HG03159 (cell line): ENCODE results near the gene COBLL1.
"Not testable (repeated sequence)": the region's sequence is repeated elsewhere in the genome, so short reads cannot be mapped to it uniquely, and the experiment has no call there.

Source experiments
- ATAC-seq: cut with Tn5 transposase; IDR thresholded peaks from one replicate; pipeline ENCODE4 v1.9.1; 2021; ENCODE audit warnings: mild to moderate bottlenecking, moderate library complexity; ENCODE audit not compliant: unreplicated experiment

Gene COBLL1

GRCh38 chr2:164719996-164720941 lies 121.4 kb downstream of the COBLL1 start:
- no peak for ATAC-seq

- peak; percentile 44 for ATAC-seq
Observed at GRCh38 chr2:164717000-164717803, 124.4 kb downstream of the COBLL1 start.

GRCh38 chr2:164714471-164714870 lies 127.2 kb downstream of the COBLL1 start:
- ATAC-seq = no peak

GRCh38 chr2:164711766-164712138 lies 129.9 kb downstream of the COBLL1 start:
- ATAC-seq = peak; percentile 54

- ATAC-seq = peak; percentile 39
Observed at GRCh38 chr2:164710837-164711765, 130.5 kb downstream of the COBLL1 start.

- ATAC-seq = not testable (repeated sequence)
Observed at GRCh38 chr2:164710252-164710836, 131.3 kb downstream of the COBLL1 start.

- no peak for ATAC-seq
Observed at GRCh38 chr2:164706522-164706921, 135.1 kb downstream of the COBLL1 start.

- no peak for ATAC-seq
Observed at GRCh38 chr2:164705412-164706167, 136.0 kb downstream of the COBLL1 start.

GRCh38 chr2:164703915-164704706 lies 137.5 kb downstream of the COBLL1 start:
- no peak for ATAC-seq

GRCh38 chr2:164701565-164701964 lies 140.1 kb downstream of the COBLL1 start:
- ATAC-seq = no peak

- no peak for ATAC-seq
Observed at GRCh38 chr2:164700390-164700789, 141.2 kb downstream of the COBLL1 start.

- peak; percentile 63 for ATAC-seq
Observed at GRCh38 chr2:164697688-164698461, 143.7 kb downstream of the COBLL1 start.

GRCh38 chr2:164696634-164697033 lies 145.0 kb downstream of the COBLL1 start:
- no peak for ATAC-seq

GRCh38 chr2:164694275-164694695 lies 147.3 kb downstream of the COBLL1 start:
- no peak for ATAC-seq

GRCh38 chr2:164693834-164694233 lies 147.8 kb downstream of the COBLL1 start:
- ATAC-seq = no peak

GRCh38 chr2:164693390-164693789 lies 148.2 kb downstream of the COBLL1 start:
- no peak for ATAC-seq

- ATAC-seq = no peak
Observed at GRCh38 chr2:164692958-164693357, 148.7 kb downstream of the COBLL1 start.

- ATAC-seq = no peak
Observed at GRCh38 chr2:164692114-164692513, 149.5 kb downstream of the COBLL1 start.
